ENCODE measurements around the gene OR10A5.

- TF ChIP-seq CTCF (IDR thresholded peaks at IDR 0.05) (no peak), POLR2AphosphoS5 (IDR thresholded peaks at IDR 0.05; ENCODE audit: low read depth, low read length) (no peak)
These were observed 37.3 kb downstream of the OR10A5 start for GRCh38 chr11:6882751-6883150.

Data from Panc1 (cell line).